ENCODE measurements around the gene CYP4F22.
"Not testable (repeated sequence)": the region's sequence is repeated elsewhere in the genome, so short reads cannot be mapped to it uniquely, and the experiment has no call there.

Gene CYP4F22

GRCh38 chr19:15511671-15512424, 3.5 kb downstream of the CYP4F22 start:
- H3K4me1 Mint-ChIP-seq, result peaks cover 3% of the 10 kb centered on the region
- no peaks in the 10 kb centered on the region for H3K9me3 Mint-ChIP-seq
- H3K27ac Mint-ChIP-seq, result no peak overlapping the region
- DNase-seq (ENCODE audit: low spot score in 2 of 2), result no peak
- H3K36me3 Mint-ChIP-seq, result peaks cover 2% of the 10 kb centered on the region
- no peak overlapping the region for H3K4me3 Mint-ChIP-seq
- peaks cover 19% of the 10 kb centered on the region for H3K27me3 Mint-ChIP-seq
- ATAC-seq (ENCODE audit: low read depth), result no peak

GRCh38 chr19:15515227-15515625, 6.9 kb downstream of the CYP4F22 start:
- not testable (repeated sequence) for DNase-seq (ENCODE audit: low spot score in 2 of 2); H3K4me3 Mint-ChIP-seq; ATAC-seq (ENCODE audit: low read depth); H3K27ac Mint-ChIP-seq; H3K9me3 Mint-ChIP-seq; H3K4me1 Mint-ChIP-seq; H3K36me3 Mint-ChIP-seq
- peaks cover 16% of the 10 kb centered on the region for H3K27me3 Mint-ChIP-seq

GRCh38 chr19:15516363-15516762, 8.0 kb downstream of the CYP4F22 start:
- Mint-ChIP-seq H3K36me3 (peaks cover 4% of the 10 kb centered on the region), H3K9me3 (peaks cover 2% of the 10 kb centered on the region), H3K27ac (no peak overlapping the region), H3K4me1 (no peaks in the 10 kb centered on the region), H3K4me3 (no peak overlapping the region), H3K27me3 (peaks cover 15% of the 10 kb centered on the region)
- ATAC-seq (ENCODE audit: low read depth) (no peak), DNase-seq (ENCODE audit: low spot score in 2 of 2) (no peak)

- no peak overlapping the region for H3K4me3 Mint-ChIP-seq
- no peaks in the 10 kb centered on the region for H3K4me1 Mint-ChIP-seq
- H3K27ac Mint-ChIP-seq, result no peak overlapping the region
- peaks cover 14% of the 10 kb centered on the region for H3K27me3 Mint-ChIP-seq
- DNase-seq (ENCODE audit: low spot score in 2 of 2) (no peak), ATAC-seq (ENCODE audit: low read depth) (no peak)
- H3K9me3 Mint-ChIP-seq, result peaks cover 2% of the 10 kb centered on the region
- H3K36me3 Mint-ChIP-seq, result peaks cover 4% of the 10 kb centered on the region
Measured at GRCh38 chr19:15517778-15518177, 9.5 kb downstream of the CYP4F22 start.

GRCh38 chr19:15519433-15519976, 11.2 kb downstream of the CYP4F22 start:
- ATAC-seq (ENCODE audit: low read depth) (no peak), DNase-seq (ENCODE audit: low spot score in 2 of 2) (no peak)
- Mint-ChIP-seq H3K27ac (no peak overlapping the region), H3K4me3 (no peak overlapping the region), H3K36me3 (peaks cover 2% of the 10 kb centered on the region), H3K9me3 (peaks cover 3% of the 10 kb centered on the region), H3K4me1 (no peaks in the 10 kb centered on the region), H3K27me3 (peaks cover 14% of the 10 kb centered on the region)

- no peak overlapping the region for H3K27ac Mint-ChIP-seq
- peaks cover 4% of the 10 kb centered on the region for H3K9me3 Mint-ChIP-seq
- no peaks in the 10 kb centered on the region for H3K36me3 Mint-ChIP-seq
- DNase-seq (ENCODE audit: low spot score in 2 of 2), result no peak
- H3K4me3 Mint-ChIP-seq, result no peak overlapping the region
- peaks cover 9% of the 10 kb centered on the region for H3K27me3 Mint-ChIP-seq
- H3K4me1 Mint-ChIP-seq, result no peaks in the 10 kb centered on the region
- ATAC-seq (ENCODE audit: low read depth), result no peak
Measured at GRCh38 chr19:15524781-15525180, 16.5 kb downstream of the CYP4F22 start.

GRCh38 chr19:15525291-15525690, 17.0 kb downstream of the CYP4F22 start:
- ATAC-seq (ENCODE audit: low read depth), result no peak

GRCh38 chr19:15526408-15526807, 18.1 kb downstream of the CYP4F22 start:
- DNase-seq (ENCODE audit: low spot score in 2 of 2) (no peak), ATAC-seq (ENCODE audit: low read depth) (no peak)
- H3K4me3 Mint-ChIP-seq, result no peak overlapping the region
- H3K27me3 Mint-ChIP-seq, result peaks cover 12% of the 10 kb centered on the region
- H3K4me1 Mint-ChIP-seq, result no peaks in the 10 kb centered on the region
- peaks cover 7% of the 10 kb centered on the region for H3K9me3 Mint-ChIP-seq
- H3K27ac Mint-ChIP-seq, result no peak overlapping the region
- peaks cover 3% of the 10 kb centered on the region for H3K36me3 Mint-ChIP-seq

More at GRCh38 chr19:15525291-15525690, 17.0 kb downstream of the CYP4F22 start:
- DNase-seq (ENCODE audit: low spot score in 2 of 2), result no peak
- Mint-ChIP-seq H3K4me3 (no peak overlapping the region), H3K36me3 (peaks cover under 1% of the 10 kb centered on the region), H3K27me3 (peaks cover 10% of the 10 kb centered on the region), H3K9me3 (peaks cover 5% of the 10 kb centered on the region), H3K27ac (no peak overlapping the region), H3K4me1 (no peaks in the 10 kb centered on the region)

GRCh38 chr19:15527705-15528104, 19.4 kb downstream of the CYP4F22 start:
- Mint-ChIP-seq H3K36me3 (peaks cover 3% of the 10 kb centered on the region), H3K27ac (no peak overlapping the region), H3K4me3 (no peak overlapping the region), H3K9me3 (peaks cover 7% of the 10 kb centered on the region), H3K27me3 (peaks cover 11% of the 10 kb centered on the region), H3K4me1 (no peaks in the 10 kb centered on the region)
- DNase-seq (ENCODE audit: low spot score in 2 of 2), result no peak
- ATAC-seq (ENCODE audit: low read depth), result no peak

- ATAC-seq (ENCODE audit: low read depth) (no peak), DNase-seq (ENCODE audit: low spot score in 2 of 2) (no peak)
- H3K36me3 Mint-ChIP-seq, result peaks cover 3% of the 10 kb centered on the region
- H3K27ac Mint-ChIP-seq, result no peak overlapping the region
- peaks cover 3% of the 10 kb centered on the region for H3K4me1 Mint-ChIP-seq
- no peak overlapping the region for H3K4me3 Mint-ChIP-seq
- peaks cover 3% of the 10 kb centered on the region for H3K9me3 Mint-ChIP-seq
- peaks cover 13% of the 10 kb centered on the region for H3K27me3 Mint-ChIP-seq
Measured at GRCh38 chr19:15529774-15530372, 21.5 kb downstream of the CYP4F22 start.

GRCh38 chr19:15532779-15533521, 24.6 kb downstream of the CYP4F22 start:
- no peak overlapping the region for H3K4me3 Mint-ChIP-seq
- peak; percentile 68 for ATAC-seq (ENCODE audit: low read depth)
- peaks cover 3% of the 10 kb centered on the region for H3K9me3 Mint-ChIP-seq
- DNase-seq (ENCODE audit: low spot score in 2 of 2), result no peak
- peaks cover 3% of the 10 kb centered on the region for H3K4me1 Mint-ChIP-seq
- H3K27me3 Mint-ChIP-seq, result peaks cover 19% of the 10 kb centered on the region
- peaks cover 3% of the 10 kb centered on the region for H3K36me3 Mint-ChIP-seq
- H3K27ac Mint-ChIP-seq, result no peak overlapping the region

- H3K27ac Mint-ChIP-seq; ATAC-seq (ENCODE audit: low read depth); DNase-seq (ENCODE audit: low spot score in 2 of 2); H3K4me1 Mint-ChIP-seq; H3K36me3 Mint-ChIP-seq; H3K9me3 Mint-ChIP-seq; H3K4me3 Mint-ChIP-seq: not testable (repeated sequence)
- H3K27me3 Mint-ChIP-seq, result peaks cover 20% of the 10 kb centered on the region
Measured at GRCh38 chr19:15533522-15533830, 25.2 kb downstream of the CYP4F22 start.

GRCh38 chr19:15534957-15535864, 26.9 kb downstream of the CYP4F22 start:
- Mint-ChIP-seq H3K4me3 (no peak overlapping the region), H3K27me3 (peaks cover 20% of the 10 kb centered on the region), H3K4me1 (peaks cover 6% of the 10 kb centered on the region), H3K9me3 (peaks cover 6% of the 10 kb centered on the region), H3K27ac (no peak overlapping the region), H3K36me3 (peaks cover 3% of the 10 kb centered on the region)
- DNase-seq (ENCODE audit: low spot score in 2 of 2) (no peak), ATAC-seq (ENCODE audit: low read depth) (no peak)
